Breast epithelium (tissue), 3 donors: Measurements from ENCODE around the gene DSTYK.

Source experiments
- CTCF ChIP-seq, 3 donors: fragments of 450-650 bp; IDR thresholded peaks; one replicate each; pipeline ENCODE4 v1.5.1; 2016 to 2017; ENCODE audit warnings: antibody characterized with exemption in 3 of 3, mild to moderate bottlenecking in 3 of 3, moderate library complexity in 3 of 3
- POLR2A ChIP-seq: fragments of 450-650 bp; IDR thresholded peaks from one replicate; pipeline ENCODE4 v1.6.1; 2016; ENCODE audit warnings: antibody characterized with exemption, mild to moderate bottlenecking, moderate library complexity
- POLR2AphosphoS5 ChIP-seq, 3 donors: sonication (generic); formaldehyde crosslinking; IDR thresholded peaks; one replicate each; pipeline ENCODE4 v1.6.1; 2017; ENCODE audit warnings: antibody characterized with exemption in 3 of 3

- no peak for TF ChIP-seq POLR2AphosphoS5 (IDR thresholded peaks at IDR 0.05)
- no peak for TF ChIP-seq CTCF (IDR thresholded peaks at IDR 0.05)
- no peak for TF ChIP-seq POLR2A
Measured at GRCh38 chr1:205214756-205215155, 3.3 kb upstream of the DSTYK start.
